GM18951 (cell line): ENCODE results near the gene CIPC.

Experiments used
- POLR2A ChIP-seq: IDR thresholded peaks from 4 replicates; pipeline ENCODE4 v1.6.1; 2011; ENCODE audit warnings: mild to moderate bottlenecking; ENCODE audit not compliant: insufficient read length, insufficient read depth; ENCODE audit errors: extremely low read depth
- in situ Hi-C: fragments of 300-500 bp; cut with MboI; formaldehyde crosslinking; loops from one replicate; pipeline ENCODE4 v1.12.0; 2022; ENCODE audit warnings: low sequenced_read_pairs, mixed read lengths, inconsistent platforms; ENCODE audit not compliant: unreplicated experiment

CIPC gene

DNA sequence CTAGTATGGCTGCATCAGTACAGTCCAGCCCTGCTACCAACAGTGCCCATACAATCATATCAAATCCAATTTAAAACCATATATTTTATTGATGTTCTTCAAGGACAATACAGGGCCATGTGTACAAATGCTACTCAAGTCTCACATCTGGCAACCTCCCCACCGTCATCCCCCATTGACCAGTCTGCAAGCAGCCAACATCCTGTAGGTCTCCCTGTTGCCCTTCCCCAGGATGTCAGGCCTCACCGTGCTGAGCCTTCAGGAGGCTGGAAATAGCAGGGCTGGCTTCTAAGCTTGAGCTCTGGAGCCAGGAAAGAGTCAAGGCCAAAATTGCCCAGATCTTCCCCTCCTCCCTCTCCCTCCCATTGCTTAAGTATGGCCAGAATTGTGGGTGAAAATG is 33.1 kb downstream of the CIPC start:
- in situ Hi-C loops, result no loop called here
- TF ChIP-seq POLR2A, result no peak

DNA sequence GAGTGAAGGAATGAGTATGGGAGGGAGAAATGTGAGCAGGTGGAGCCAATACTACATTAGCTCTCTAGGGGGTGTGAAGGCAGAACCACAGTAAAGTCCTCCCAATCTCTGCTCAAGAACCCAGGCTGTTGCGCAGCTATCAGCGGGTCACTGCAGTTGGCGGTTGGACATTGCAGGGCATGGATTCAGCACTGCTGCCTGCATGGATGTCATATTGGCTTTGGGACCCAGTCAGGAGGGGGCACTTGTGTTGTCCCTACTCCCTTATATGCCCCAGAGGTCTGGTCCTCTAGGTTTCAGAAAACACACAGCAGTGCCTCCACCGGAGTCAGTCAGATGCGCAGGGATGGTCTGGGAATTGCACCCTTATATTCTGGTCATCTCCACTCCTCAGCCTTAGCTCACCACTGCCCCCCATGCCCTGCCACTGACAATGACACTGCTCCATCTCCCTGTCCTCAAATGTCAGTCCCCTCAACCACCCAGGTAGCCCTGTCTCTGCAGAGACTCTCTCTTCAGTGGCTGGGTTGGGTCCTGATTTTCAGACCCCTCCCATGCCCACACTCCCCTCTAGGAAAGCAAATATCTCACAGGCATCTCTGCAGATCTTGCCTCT is 33.9 kb downstream of the CIPC start:
- TF ChIP-seq POLR2A, result no peak
- in situ Hi-C loops, result no loop called here

DNA sequence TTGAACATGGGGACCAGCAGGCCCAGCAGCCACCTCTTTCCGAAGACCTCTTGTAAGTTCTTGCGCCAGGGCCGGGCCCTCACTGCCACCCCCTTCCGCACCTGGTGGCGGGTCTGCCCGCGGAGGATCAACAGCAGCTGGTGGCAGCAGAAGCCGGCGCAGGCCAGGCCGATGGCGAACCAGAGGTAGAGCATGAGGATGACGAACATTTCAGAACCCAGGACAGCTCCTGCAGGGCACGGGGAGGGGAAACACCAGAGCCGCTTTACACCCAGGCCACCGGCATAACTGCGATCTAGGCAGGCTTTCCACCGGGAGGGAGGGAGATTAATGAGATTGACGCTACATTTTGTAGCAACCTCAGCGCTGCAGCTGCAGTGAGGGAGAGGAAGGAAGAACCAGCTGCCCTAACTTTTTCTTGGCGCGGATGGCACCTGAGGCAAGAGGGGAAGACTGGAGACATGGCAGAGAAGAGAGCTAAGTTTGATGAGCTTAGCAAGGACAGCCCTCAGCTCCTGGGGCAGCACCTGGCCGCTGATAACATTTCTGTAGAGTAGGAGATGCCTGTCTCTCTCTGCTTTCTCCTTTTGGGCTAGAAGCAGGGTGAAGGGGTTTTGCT is 35.8 kb downstream of the CIPC start:
- TF ChIP-seq POLR2A, result no peak
- in situ Hi-C loops, result no loop called here

DNA sequence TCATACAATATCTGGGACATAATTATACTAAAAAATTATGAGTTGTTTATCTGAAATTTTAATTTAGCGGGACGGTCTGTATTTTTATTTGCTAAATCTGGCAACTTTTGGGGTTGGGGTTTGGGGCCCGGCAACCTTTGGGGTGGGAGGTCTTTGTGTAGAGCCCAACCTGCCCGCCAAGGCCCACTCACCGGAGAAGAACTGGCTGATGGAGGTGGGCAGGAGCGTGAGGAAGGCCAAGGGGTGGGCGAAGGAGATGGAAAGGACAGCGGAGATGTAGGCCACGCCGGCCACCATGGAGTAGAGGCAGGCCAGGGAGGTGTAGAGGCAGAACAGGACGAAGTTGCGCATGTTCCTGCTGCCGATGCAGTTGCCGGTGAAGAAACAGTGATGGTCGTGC is 41.0 kb downstream of the CIPC start:
- in situ Hi-C loops, result no loop called here
- no peak for TF ChIP-seq POLR2A

DNA sequence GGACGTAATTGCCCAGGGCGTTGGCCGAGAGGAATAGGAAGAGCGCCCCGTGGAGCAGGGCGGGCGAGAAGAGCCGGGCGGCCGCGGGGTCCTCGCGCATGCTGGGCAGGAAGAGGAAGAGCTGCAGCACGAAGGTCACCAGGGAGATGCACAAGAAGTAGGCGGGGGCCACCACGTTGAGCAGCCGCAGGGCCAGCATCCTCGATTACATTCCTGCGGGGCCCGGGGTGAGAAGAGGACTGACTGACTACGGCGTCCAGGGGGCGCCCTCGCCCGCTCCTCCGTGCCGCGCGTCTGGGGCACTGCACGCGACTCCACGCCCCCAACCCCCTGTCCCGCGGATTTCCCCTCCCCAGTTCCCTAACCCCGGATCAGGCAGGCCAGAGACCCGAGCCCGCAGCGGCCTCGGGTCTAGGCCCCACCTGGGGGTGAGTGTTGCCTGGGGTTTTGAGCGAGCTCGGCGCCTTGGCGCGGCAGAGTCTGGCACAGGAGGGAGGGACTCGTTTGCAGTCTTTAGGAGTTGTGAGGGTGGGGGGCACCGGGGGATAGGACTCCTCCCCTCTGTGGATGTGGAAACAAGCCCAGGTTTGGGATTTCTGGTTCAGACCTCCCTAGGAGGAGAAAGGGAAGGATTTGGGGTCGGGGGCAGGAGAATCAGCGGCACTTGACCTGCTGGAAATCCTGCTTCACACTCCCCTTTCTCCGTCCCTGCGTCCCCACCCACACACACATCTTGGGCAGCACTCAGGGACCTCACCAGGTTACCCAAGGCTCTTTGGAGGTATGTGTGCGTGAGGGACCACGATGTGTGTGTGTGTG is 41.7 kb downstream of the CIPC start:
- no peak for TF ChIP-seq POLR2A
- in situ Hi-C loops, result no loop called here

DNA sequence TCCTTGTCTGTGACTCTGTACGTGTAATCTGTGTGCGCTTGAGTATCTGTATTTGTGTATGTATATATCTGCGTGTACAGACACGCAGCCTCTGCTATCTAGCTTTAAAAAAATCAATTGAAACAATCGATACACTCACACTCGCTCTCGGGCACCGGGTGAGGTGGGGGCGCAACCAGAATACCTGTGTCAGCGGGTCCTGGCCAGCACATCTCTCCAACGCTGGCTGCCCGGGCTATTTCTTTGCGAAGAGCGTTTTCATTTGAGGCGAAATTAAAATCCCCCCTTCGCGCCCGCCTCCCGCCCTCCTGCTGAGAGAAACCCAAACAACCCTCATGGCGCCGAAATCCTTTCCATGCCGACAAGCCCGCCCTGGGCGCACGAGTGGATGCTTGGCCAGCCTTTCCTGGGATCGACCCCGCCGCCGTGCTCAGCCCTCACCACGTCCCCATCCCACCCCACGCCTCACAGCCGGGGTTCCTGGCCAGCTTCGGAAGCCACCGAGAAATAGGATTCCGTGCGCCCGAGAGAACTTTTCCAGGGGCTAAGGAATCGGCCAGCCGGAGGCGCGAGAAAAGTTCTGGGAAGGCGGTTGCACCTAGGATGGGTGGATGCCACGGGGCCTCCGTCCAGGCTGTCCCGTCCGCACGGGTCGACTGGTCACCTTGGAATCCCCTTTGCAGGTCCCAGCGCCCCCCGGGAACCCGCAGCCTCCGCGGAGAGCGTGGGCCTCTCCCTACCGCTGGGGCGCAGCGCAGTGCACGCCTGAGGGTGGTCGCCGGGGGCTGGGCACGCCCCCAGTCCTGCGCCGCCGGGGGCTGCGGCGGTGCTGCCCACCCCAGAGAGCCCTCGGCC is 42.5 kb downstream of the CIPC start:
- no peak for TF ChIP-seq POLR2A
- in situ Hi-C loops, result no loop called here

DNA sequence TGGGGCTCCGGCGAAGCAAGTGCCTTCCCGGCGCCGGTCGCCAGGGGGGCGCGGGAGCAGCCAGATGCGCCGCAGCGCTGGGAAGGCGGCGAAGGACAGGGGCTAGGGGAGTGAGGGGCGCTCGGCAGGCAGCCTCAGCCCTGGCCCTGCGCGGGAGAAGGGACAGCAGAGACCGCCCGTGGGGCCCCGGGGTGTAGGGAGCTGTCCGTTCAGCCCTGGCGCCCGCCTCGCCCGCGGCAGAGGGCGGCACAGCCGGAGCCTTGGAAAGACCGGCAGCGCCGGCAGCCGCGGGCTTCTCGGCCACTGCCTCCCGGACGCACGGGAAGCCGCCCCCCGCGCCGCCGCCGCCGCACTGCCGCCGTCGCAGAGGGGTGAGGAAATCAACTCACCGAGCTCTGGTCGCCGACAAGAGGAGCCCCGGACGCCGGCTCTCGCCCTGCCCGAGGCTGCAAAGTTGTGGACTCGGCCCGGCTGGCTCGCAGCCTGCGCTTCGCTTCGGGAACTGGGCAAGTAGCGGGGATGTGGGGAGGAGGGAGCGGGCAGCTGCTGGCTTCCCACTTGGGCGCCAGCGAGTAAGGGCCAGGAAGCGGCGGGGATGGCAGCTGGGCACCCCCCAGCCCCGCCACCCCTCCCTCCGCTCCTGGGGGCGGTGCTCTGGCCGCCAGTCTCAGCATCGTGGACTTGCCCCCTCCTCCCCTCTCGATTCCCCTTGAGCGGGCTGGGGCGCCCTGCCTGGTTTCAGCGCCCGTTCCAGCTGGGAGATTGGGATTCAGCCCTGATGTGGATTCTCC is 43.4 kb downstream of the CIPC start, which contains the start of gene ZDHHC22:
TSS of gene ZDHHC22 (minus strand) at position 578 of the 791 bp plus-strand sequence. CDS start 2,053 bp downstream, outside the sequence.
- TF ChIP-seq POLR2A, result no peak
- in situ Hi-C loops, result no loop called here

DNA sequence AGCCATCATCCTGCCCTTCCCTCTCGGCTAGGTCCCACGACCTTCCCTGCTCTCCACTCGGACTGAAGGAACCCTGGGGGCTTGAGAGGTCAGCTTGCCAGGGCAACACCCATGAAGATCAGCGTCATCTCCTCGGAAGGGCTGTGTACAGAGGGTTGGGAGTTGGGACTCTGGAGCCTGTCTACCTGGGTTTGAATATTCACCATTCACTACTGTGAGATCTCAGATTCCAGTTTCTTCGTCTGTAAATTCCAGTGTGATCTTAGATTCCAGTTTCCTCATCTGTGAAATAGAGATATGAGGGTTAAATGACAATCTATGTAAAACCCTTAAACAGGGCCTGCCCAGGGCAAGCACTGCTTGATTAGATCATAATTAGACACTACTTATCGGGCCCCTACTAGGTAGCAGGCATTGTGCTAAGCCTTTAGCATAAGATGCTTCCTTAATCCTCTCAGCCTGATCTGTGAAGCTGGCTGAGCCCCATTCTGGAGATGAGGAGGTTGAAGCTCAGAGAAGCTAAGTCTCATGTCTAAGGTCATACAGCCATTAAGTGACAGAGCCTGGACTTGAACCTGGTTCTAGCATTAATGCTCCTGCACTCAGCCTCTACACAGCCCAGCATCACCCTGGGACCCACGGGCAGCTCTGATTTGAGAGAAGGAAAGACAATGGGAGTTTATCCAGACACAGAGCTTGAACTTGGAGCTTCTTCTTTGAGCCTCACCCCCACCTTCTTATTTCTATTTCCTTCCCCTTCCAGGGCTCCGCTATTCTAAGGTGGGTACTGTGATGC is 44.1 kb downstream of the CIPC start:
- in situ Hi-C loops, result no loop called here
- no peak for TF ChIP-seq POLR2A

DNA sequence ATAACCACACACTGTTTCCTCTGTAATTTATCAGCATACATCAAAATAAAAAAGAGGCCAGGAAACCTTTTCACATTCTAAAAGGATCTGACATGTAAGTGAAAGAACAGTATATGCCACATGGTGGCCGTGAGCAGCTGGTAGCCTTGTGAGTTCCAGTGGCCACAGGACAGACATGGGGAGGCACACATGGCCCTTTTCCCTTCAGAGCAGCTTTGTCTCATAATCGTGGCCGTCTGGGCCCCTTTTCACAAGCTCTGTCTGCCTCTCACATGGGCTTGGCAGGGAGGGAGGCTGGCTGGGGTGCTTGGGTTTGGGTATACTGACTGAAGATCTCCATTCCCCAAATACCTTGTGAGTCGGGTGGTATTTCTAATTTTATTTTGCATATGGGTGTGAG is 45.0 kb downstream of the CIPC start:
- in situ Hi-C loops, result no loop called here
- TF ChIP-seq POLR2A, result no peak

DNA sequence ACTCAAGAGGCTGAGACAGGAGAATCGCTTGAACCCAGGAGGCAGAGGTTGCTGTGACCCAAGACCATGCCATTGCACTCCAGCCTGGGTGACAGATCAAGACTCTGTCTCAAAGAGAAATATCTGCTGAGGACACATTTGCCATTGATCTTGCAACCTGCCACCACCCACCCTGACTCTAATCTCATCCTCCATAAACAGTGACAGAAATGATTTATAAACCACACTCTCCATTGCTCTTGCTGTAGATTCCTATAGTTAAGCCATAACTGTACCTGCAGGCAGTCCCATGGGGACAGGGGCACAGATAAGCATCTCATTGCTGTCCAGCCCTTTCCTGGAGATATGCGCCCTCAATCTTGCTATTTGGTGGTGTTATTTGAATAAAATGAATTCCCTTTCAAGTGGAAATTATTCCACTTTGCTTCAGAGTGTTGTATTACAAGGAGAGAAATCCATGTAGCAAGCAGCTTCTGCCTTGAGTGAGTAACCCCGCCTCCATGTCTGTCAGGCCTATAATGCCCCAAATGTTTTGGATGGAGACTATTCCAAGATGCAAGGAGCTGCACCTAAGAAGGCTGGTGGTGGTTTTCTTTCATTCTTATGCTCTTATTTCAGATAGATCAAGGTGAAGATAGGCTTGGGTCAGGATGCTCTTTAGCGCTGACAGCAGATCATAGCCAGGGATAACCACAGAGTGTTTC is 46.5 kb downstream of the CIPC start:
- in situ Hi-C loops, result no loop called here
- no peak for TF ChIP-seq POLR2A

DNA sequence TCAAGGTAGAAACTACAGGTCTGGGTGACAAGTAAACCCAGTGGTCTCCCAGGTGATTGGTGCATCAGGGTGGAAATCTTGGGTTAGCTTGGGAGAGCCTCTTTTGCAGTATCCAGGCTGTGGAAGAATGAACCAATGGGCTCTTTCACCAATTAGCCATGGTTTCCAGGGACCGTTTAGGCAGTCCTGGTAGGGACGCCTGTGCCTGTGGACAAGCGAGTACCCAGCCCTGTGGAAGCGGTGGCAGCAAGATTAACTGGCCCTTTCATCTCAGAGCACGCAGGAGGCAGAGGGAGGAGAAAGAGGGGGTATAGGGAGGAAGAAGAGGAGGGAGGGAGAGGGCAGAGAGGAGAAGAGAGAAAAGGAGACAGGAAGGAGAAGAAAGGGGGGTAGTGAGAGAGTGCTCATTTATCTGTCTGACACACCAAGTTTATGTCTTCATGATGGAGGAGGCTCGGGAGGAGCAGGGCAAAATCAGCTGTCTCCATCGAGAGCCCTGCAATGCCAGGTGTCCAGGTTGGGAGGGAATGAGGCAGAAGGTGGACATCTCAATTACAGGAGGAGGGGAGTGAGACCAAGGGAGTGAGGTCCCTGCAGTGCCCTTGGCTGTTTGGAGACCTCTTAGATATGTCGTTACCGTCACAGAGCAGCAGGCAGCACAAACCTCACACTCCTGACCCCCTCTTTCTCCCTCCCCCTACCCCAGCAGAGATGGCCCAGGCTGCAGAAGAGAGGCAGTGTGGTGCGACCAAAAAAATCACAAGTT is 48.1 kb downstream of the CIPC start:
- in situ Hi-C loops, result no loop called here
- TF ChIP-seq POLR2A, result no peak
